Activated naive CD8-positive, alpha-beta T cell treated with anti-CD3 and anti-CD28 coated beads for 36 hours (primary cell): ENCODE results near the gene ZDHHC8. TPM values are rescaled to one million over a fixed set of nuclear protein-coding genes. Genes with fewer than 3 reads are reported as not detected.

Experiments
- DNase-seq: peaks from one replicate; pipeline ENCODE4 v3.0.0; 2021
- H3K27ac Mint-ChIP-seq: one replicate; pipeline ENCODE4 v1.8.0; 2022; ENCODE audit warnings: mild to moderate bottlenecking, moderate library complexity, mixed read lengths
- H3K27me3 Mint-ChIP-seq: one replicate; pipeline ENCODE4 v1.8.0; 2022; ENCODE audit warnings: mild to moderate bottlenecking, mixed read lengths
- H3K36me3 Mint-ChIP-seq: one replicate; pipeline ENCODE4 v1.8.0; 2021; ENCODE audit warnings: mild to moderate bottlenecking, mixed read lengths
- H3K4me1 Mint-ChIP-seq: one replicate; pipeline ENCODE4 v1.8.0; 2021; ENCODE audit warnings: mixed read lengths
- H3K4me3 Mint-ChIP-seq: one replicate; pipeline ENCODE4 v1.8.0; 2022; ENCODE audit warnings: mild to moderate bottlenecking, moderate library complexity, mixed read lengths
- H3K9me3 Mint-ChIP-seq: one replicate; pipeline ENCODE4 v1.8.0; 2022; ENCODE audit warnings: mixed read lengths
- total RNA-seq, 2 experiments: library from RNA; stranded (reverse); gene quantifications; one replicate each; pipeline ENCODE4 v1.2.3, GENCODE V29; 2021

ZDHHC8 gene
- total RNA-seq, 2 experiments from 2014 or later, result 63.4 to 66.6 TPM

- no peaks in the 10 kb centered on the region for H3K27me3 Mint-ChIP-seq
- peak overlapping the region; percentile 83 for H3K27ac Mint-ChIP-seq
- no peak for DNase-seq
- H3K36me3 Mint-ChIP-seq, result peaks cover 24% of the 10 kb centered on the region
- no peak overlapping the region for H3K4me3 Mint-ChIP-seq
- H3K9me3 Mint-ChIP-seq, result no peaks in the 10 kb centered on the region
- H3K4me1 Mint-ChIP-seq, result peaks cover 27% of the 10 kb centered on the region
Measured at GRCh38 chr22:20107951-20108756, 23.4 kb upstream of the ZDHHC8 start.

DNA sequence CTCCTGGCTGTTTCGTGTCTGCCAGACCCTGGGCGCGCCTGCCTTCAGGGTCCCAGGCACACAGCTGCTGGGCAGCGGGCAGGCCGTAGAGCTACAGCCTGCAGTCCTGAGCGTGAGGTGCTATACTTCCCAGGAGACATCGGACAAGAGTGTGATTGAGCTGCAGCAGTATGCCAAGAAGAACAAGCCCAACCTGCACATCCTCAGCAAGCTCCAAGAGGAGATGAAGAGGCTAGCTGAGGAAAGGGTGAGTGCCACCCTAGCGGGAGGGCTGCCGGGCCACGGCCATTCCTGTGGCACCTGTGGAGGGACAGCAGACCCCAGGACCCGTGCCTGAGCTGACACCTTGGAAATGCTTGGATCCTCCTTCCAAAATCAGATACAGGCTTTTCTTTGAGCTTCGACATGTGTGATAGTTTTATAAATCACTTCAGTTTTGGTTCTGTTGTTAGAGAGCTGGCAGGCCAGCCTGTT, 22.8 kb upstream of the ZDHHC8 start:
- peaks cover 20% of the 10 kb centered on the region for H3K36me3 Mint-ChIP-seq
- DNase-seq, result no peak
- H3K4me1 Mint-ChIP-seq, result peaks cover 28% of the 10 kb centered on the region
- no peak overlapping the region for H3K4me3 Mint-ChIP-seq
- H3K27me3 Mint-ChIP-seq, result no peaks in the 10 kb centered on the region
- no peaks in the 10 kb centered on the region for H3K9me3 Mint-ChIP-seq
- H3K27ac Mint-ChIP-seq, result peak overlapping the region; percentile 50

- H3K27ac Mint-ChIP-seq, result peak overlapping the region; percentile 97
- H3K36me3 Mint-ChIP-seq, result peaks cover 21% of the 10 kb centered on the region
- DNase-seq, result no peak
- peaks cover 36% of the 10 kb centered on the region for H3K4me1 Mint-ChIP-seq
- no peaks in the 10 kb centered on the region for H3K9me3 Mint-ChIP-seq
- H3K27me3 Mint-ChIP-seq, result no peaks in the 10 kb centered on the region
- H3K4me3 Mint-ChIP-seq, result no peak overlapping the region
Measured at GRCh38 chr22:20109411-20110358, 21.9 kb upstream of the ZDHHC8 start.

DNA sequence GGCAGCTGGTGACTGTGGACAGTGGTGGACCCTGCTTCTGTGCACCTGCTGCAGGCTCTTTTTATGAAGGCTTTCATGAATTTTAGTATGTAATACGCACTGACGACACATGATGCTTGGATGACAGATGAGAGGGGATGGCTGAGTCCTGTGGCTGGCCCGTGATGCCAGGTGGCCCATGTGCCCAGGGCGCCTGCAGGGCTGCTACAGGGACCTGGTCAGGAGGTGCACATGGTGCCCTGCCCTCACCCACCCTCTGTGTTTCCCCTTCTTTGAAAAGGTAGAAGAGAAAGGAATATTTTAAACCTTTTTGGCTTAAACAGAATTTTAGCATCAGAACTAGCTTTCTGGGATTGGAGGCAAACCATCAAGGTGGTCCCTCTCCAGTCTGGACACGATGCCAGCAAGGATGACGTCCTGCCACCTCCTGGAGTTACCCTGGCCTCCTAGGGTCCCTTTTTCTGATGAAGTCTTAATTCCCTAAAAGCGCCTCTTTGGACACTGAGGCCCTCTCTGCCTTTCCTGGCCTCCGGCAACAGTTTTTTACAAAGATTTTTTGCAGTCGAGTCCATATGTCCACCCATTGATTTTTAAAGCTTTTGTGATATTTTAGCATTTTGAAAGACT, 21.1 kb upstream of the ZDHHC8 start:
- no peak overlapping the region for H3K4me3 Mint-ChIP-seq
- H3K4me1 Mint-ChIP-seq, result peaks cover 38% of the 10 kb centered on the region
- DNase-seq, result no peak
- H3K27me3 Mint-ChIP-seq, result no peaks in the 10 kb centered on the region
- H3K36me3 Mint-ChIP-seq, result peaks cover 25% of the 10 kb centered on the region
- H3K9me3 Mint-ChIP-seq, result no peaks in the 10 kb centered on the region
- H3K27ac Mint-ChIP-seq, result peak overlapping the region; percentile 97

DNA sequence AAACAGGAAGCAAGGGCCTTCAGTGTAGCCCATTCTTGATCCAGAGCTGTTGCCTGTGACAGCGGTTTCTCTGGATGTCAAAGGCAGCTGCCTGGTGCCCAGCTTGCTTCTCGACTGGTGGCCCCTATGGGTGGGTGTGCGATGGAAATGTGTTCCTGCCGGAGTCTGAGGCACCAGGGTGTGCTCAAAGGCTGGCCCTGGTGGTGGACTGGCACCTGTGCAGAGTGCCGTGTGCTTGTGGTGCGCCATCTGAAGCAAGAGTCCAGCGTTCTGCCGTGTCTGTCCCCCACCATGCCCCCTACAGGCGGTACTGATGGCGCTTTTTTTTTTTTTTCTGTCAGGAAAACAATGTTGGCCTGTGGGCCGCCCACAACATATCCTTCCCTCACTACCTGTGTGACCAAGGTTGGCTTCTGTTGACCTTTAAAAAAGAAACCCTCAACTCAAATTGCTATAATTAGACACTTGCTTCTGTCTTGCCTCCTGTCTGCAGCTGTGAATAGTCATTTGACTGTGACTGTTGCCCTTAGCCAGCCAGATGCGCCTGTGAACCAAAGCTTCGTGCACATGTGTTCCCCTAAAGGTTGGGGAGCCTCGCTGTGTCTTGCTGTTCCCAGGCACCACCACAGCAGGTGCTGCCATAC, 20.4 kb upstream of the ZDHHC8 start:
- H3K27ac Mint-ChIP-seq, result peak overlapping the region; percentile 97
- H3K4me1 Mint-ChIP-seq, result peaks cover 38% of the 10 kb centered on the region
- H3K36me3 Mint-ChIP-seq, result peaks cover 28% of the 10 kb centered on the region
- H3K4me3 Mint-ChIP-seq, result no peak overlapping the region
- H3K27me3 Mint-ChIP-seq, result no peaks in the 10 kb centered on the region
- DNase-seq, result peak; percentile 69
- no peaks in the 10 kb centered on the region for H3K9me3 Mint-ChIP-seq

DNA sequence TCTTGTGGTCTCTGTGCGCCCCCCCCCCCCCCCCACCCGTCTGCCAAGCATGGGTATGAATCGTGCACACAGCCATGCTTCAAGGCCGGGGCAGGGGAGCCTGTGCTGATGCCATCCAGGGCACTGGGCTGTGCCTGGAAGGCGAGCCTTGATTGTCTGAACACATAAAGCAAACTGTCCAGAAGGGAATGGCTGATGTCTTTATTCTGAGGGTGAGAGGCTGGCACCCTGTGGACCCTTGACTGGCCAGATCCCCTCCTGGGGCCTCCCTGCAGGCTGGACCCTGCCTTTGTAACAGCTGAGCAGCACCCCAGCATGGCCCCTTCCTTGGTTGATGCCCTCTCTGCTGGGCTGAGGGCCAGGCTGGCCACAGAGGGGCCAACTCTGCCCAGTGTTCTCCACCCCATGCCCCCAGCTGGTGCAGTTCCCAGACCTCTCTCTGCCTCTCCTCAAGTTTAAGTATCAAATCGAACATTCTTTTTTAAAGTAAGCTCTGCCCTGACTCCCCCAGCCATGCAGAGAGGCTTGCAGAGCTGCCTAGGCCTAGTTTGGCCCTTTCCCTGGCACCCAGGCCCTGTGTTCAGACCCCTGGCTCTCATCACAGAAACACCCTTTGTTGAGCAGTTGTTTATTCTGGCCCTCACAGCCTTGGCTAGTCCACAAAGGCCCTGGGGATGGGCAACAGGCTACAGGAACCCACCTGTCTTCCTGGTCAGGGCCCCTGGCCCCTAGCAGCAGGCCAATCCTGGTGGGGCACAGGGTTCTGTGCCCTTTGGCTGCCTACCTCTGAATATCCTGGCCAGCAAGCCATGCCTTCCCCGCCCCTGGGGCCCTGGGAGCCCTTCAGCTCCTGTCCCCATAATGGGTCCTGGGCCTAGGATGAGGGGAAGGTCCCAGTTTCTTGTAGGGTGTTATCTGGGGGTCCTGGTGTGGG, 19.6 kb upstream of the ZDHHC8 start:
- Mint-ChIP-seq H3K4me1 (peaks cover 38% of the 10 kb centered on the region), H3K27ac (peak overlapping the region; percentile 97), H3K4me3 (peak overlapping the region; percentile 47), H3K27me3 (no peaks in the 10 kb centered on the region), H3K36me3 (peaks cover 32% of the 10 kb centered on the region), H3K9me3 (no peaks in the 10 kb centered on the region)
- no peak for DNase-seq

- H3K36me3 Mint-ChIP-seq, result peaks cover 26% of the 10 kb centered on the region
- H3K9me3 Mint-ChIP-seq, result no peaks in the 10 kb centered on the region
- peak overlapping the region; percentile 47 for H3K4me3 Mint-ChIP-seq
- no peaks in the 10 kb centered on the region for H3K27me3 Mint-ChIP-seq
- DNase-seq, result no peak
- peaks cover 38% of the 10 kb centered on the region for H3K4me1 Mint-ChIP-seq
- H3K27ac Mint-ChIP-seq, result peak overlapping the region; percentile 97
Measured at GRCh38 chr22:20112623-20113511, 18.7 kb upstream of the ZDHHC8 start.

DNA sequence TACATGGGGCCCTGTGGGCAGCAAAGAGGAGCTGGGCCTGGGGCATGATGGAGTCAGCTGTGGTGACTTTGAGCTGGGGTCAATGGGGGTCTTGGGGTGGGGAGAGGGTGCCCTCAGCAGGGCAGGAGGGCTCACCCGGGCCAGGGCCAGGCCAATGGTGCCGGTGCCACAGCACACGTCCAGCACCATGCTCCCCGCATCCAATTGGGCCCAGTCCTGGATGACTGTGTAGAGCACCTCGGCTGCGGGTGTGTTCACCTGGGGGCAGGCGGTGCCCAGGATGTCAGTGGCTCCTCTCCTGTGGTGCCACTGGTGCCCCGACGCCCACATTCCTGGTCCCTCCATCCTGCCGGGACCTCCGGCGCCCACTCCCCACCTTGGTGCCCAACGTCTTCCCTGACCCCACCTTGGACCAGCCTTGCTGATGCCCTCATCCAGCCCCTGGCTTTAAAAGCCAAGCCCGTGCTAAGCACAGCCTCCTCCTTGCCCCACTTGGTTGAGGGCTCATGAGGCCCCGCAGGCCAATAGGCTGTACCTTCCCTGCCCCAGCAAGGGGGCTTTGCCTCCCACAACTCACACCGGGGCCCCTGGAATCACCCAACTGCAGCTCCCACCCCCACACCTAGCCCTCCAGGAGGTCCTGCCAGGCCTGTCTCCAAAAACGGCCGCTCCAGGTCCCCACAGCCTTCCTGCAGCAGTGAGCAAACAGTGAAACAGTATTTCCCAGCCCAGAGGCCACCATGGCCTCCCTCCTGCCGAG, 17.9 kb upstream of the ZDHHC8 start:
- peaks cover 38% of the 10 kb centered on the region for H3K4me1 Mint-ChIP-seq
- H3K4me3 Mint-ChIP-seq, result no peak overlapping the region
- H3K36me3 Mint-ChIP-seq, result peaks cover 32% of the 10 kb centered on the region
- H3K9me3 Mint-ChIP-seq, result no peaks in the 10 kb centered on the region
- H3K27ac Mint-ChIP-seq, result peak overlapping the region; percentile 84
- DNase-seq, result no peak
- no peaks in the 10 kb centered on the region for H3K27me3 Mint-ChIP-seq

DNA sequence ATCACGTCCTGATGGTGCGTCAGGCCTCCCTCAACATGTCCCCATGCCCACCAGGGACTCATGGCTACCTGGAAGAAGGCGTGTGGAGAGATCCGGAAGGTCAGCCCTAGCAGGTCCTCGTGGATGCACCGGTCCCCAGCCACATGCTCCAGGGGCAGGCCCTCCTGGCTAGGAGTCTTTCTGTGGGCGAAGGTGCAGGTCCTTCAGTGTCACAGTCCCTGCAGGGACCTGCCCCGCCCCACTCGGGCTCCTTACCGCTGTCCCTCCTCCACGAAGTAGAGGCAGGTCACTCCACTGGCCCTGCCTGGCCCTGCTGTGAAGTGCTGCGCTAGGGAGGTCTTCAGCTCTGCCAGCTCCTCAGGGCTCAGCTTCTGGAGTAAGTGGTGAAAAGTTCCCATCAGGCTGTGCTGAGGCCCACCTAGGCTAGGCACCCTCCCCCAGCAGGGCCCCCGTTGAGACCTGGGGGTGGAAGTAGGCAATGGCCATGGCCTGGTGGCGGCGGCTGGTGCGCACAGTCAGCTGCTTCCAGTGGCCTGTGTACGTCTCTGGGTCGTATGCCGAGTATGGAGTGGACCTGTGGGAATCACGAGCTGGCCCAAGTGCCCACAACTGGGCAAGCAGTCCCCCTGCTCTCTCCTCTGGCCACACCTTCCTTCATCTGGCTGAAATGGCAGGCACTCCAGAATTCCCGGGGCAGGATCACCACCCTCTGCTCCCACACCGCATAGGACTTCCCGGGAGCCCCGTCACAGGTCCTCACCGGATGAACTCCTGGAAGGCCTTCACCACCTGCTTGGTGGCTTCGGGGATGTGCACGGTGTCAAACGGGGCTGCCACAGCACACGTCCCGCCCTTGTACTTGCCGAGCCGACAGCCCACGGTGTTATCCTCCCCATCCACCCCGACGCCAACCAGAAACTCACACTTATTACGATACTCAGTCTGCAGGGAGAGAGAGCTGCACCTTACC, 16.8 kb upstream of the ZDHHC8 start:
- Mint-ChIP-seq H3K4me1 (peaks cover 46% of the 10 kb centered on the region), H3K9me3 (no peaks in the 10 kb centered on the region), H3K27ac (peak overlapping the region; percentile 85), H3K4me3 (peak overlapping the region; percentile 93), H3K27me3 (no peaks in the 10 kb centered on the region), H3K36me3 (peaks cover 39% of the 10 kb centered on the region)
- no peak for DNase-seq

DNA sequence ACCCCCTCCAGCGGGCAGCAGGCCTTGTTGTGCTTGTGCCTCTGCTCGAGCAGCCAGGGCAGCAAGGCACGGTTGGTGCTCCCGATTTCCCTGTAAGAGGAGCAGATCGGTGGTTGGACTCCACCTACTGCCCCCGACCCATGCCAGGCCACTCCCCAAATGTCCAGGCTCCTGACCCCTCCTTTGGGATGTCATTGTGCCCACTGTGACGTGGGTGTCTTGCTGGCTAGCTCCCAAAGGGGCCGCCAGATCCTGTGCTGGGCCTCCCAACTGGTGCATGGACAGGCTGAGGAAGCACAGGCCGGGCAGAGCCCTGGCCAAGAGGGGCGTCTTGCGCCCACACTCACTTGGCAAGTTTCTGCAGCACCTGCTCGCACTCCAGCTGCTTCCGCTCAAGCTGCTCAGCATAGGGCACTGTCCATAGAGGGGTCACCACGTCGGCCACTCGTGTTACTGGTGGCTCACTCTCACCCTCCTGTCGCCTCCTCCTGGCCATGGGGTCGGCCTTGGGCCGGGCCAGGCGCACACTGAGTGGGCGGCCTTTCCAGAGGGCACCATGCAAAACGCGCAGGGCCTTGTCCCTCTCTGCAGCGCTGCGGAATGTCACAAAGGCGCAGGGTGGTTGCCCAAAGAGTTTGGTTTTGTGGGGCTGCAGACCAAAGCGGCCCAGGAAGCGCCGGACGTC, 15.8 kb upstream of the ZDHHC8 start, which contains the start of gene RANBP1:
Gene RANBP1, plus strand, starts transcription at position 414 of the 685 bp plus-strand sequence. Its CDS starts 81 bp downstream, at position 495.
- DNase-seq, result no peak
- Mint-ChIP-seq H3K4me1 (peaks cover 47% of the 10 kb centered on the region), H3K36me3 (peaks cover 46% of the 10 kb centered on the region), H3K4me3 (peak within 1 kb of the TSS; percentile 93), H3K27ac (peak within 1 kb of the TSS; percentile 92), H3K9me3 (no peaks in the 10 kb centered on the region), H3K27me3 (no peaks in the 10 kb centered on the region)

DNA sequence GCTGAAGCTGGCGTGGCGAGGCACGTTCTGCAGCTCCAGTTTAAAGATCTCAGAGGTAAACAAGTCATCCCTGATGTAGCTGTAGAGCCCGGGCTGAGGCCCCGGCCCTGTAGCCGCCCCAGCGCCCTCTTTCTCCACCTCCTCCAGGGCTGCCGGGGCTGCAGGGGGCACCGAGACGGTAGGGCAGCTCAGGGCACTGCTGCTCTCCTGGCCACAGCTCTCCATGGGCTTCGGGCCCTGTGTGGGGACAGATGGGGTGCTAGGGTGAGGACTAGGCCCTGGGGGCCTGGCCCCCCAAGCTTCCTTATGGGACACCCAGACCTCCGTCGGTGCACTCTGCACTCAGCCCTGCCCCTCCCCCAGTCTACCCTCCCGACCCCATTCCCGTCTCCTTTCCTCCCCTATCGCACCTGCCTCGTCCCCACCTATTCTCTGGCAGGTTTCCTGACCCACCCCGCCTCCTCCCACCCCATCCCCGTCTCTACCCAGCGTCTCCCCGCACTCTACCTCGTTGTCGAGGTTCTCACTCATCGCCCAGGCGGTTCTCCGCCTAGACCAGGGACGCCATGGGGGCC, 15.1 kb upstream of the ZDHHC8 start:
- Mint-ChIP-seq H3K36me3 (peaks cover 46% of the 10 kb centered on the region), H3K27me3 (no peaks in the 10 kb centered on the region), H3K9me3 (no peaks in the 10 kb centered on the region), H3K4me3 (peak overlapping the region; percentile 93), H3K4me1 (peaks cover 41% of the 10 kb centered on the region), H3K27ac (peak overlapping the region; percentile 92)
- DNase-seq, result no peak
